GM10266 (cell line): ENCODE measurements around the gene NODAL.

ENCODE experiments used
- DNase-seq: peaks from one replicate; pipeline ENCODE4 v3.0.0; 2012; ENCODE audit errors: extremely low spot score
- CTCF ChIP-seq: IDR thresholded peaks from 2 replicates; pipeline ENCODE4 v1.5.1; 2012; ENCODE audit warnings: mild to moderate bottlenecking, low read depth; ENCODE audit not compliant: control insufficient read depth, insufficient read depth; ENCODE audit errors: missing control alignments

The NODAL gene

GRCh38 chr10:70480239-70480861 lies 38.9 kb upstream of the NODAL start:
- no peak for TF ChIP-seq CTCF
- no peak for DNase-seq

- no peak for DNase-seq
- no peak for TF ChIP-seq CTCF
Observed at GRCh38 chr10:70479626-70480238, 38.3 kb upstream of the NODAL start.

GRCh38 chr10:70479165-70479581 lies 37.7 kb upstream of the NODAL start:
- no peak for DNase-seq
- no peak for TF ChIP-seq CTCF

- DNase-seq, result peak; percentile 81
- TF ChIP-seq CTCF, result no peak
Observed at GRCh38 chr10:70478191-70479164, 37.0 kb upstream of the NODAL start, which contains the start of gene PALD1. PALD1 (plus strand) TSS chr10:70478767; CDS start chr10:70525952, 47,185 bp downstream.

- DNase-seq, result peak; percentile 66
- no peak for TF ChIP-seq CTCF
Observed at GRCh38 chr10:70477661-70478162, 36.2 kb upstream of the NODAL start.

- DNase-seq, result no peak
- no peak for TF ChIP-seq CTCF
Observed at GRCh38 chr10:70476249-70477035, 35.0 kb upstream of the NODAL start.
